PC-9 (cell line): ENCODE data around the gene FNIP1. TPM values are rescaled to one million over a fixed set of nuclear protein-coding genes. Genes with fewer than 3 reads are reported as not detected.

Experiments used
- BruUV-seq: library from RNA; stranded (reverse); fragments of 400-500 nt; replicated peaks from 2 replicates; lab custom pipeline; 2021; lab: Mats Ljungman, UMichigan
- CTCF ChIA-PET: fragments of 300-600 bp; sonication (Branson Sonifier 250); formaldehyde crosslinking; loops from one replicate; lab custom pipeline; 2022; ENCODE audit warnings: antibody characterized with exemption; lab: Charles Lee
- POLR2A ChIA-PET: fragments of 300-600 bp; sonication (Branson Sonifier 250); formaldehyde crosslinking; loops from one replicate; lab custom pipeline; 2022; ENCODE audit warnings: antibody characterized with exemption; ENCODE audit not compliant: unreplicated experiment; lab: Charles Lee
- DNase-seq, 2 experiments: peaks; one replicate each; pipeline versions ENCODE4 v3.0.0 to v3.0.0-alpha.2; 2015 to 2022; ENCODE audit warnings: mixed read lengths in 1 of 2
- H2AFZ ChIP-seq: fragments of 200-600 bp; sonication (generic); 2 replicates; pipeline ENCODE4 v1.8.1; 2017; ENCODE audit warnings: antibody characterized with exemption
- H3F3A ChIP-seq: fragments of 200-600 bp; sonication (generic); 2 replicates; pipeline ENCODE4 v1.8.1; 2017; ENCODE audit warnings: antibody characterized with exemption, mild to moderate bottlenecking, low read depth; ENCODE audit not compliant: insufficient read depth
- H3K27ac ChIP-seq: fragments of 200-600 bp; sonication (generic); 2 replicates; pipeline ENCODE4 v1.6.1; 2016; ENCODE audit warnings: mixed run types
- H3K27me3 ChIP-seq: fragments of 200-600 bp; sonication (generic); 2 replicates; pipeline ENCODE4 v1.6.1; 2016; ENCODE audit warnings: low read depth, mixed run types; ENCODE audit not compliant: insufficient read depth
- H3K36me3 ChIP-seq: fragments of 200-600 bp; sonication (generic); 2 replicates; pipeline ENCODE4 v1.6.1; 2016; ENCODE audit warnings: low read depth, mixed run types
- H3K4me1 ChIP-seq: fragments of 200-600 bp; sonication (generic); replicated peaks from 2 replicates; pipeline ENCODE4 v1.6.1; 2016; ENCODE audit warnings: mixed run types; ENCODE audit not compliant: insufficient read depth
- H3K4me2 ChIP-seq: fragments of 200-600 bp; sonication (generic); 2 replicates; pipeline ENCODE4 v1.6.1; 2017; ENCODE audit warnings: mixed run types
- H3K4me3 ChIP-seq: fragments of 200-600 bp; sonication (generic); 2 replicates; pipeline ENCODE4 v1.6.1; 2016; ENCODE audit warnings: mixed run types
- H3K79me2 ChIP-seq: fragments of 200-600 bp; sonication (generic); 2 replicates; pipeline ENCODE4 v1.6.1; 2017; ENCODE audit warnings: low read depth, mixed run types
- H3K9me2 ChIP-seq: fragments of 200-600 bp; sonication (generic); 2 replicates; pipeline ENCODE4 v1.8.1; 2017; ENCODE audit warnings: mild to moderate bottlenecking; ENCODE audit not compliant: insufficient read depth
- H3K9me3 ChIP-seq: fragments of 200-600 bp; sonication (generic); 2 replicates; pipeline ENCODE4 v1.8.1; 2016; ENCODE audit warnings: low read depth; ENCODE audit not compliant: insufficient read depth
- H4K20me1 ChIP-seq: fragments of 200-600 bp; sonication (generic); 2 replicates; pipeline ENCODE4 v1.8.1; 2017; ENCODE audit not compliant: insufficient read depth
- EZH2 ChIP-seq: fragments of 200-600 bp; sonication (generic); IDR thresholded peaks from 2 replicates; pipeline ENCODE4 v1.8.0; 2017; ENCODE audit warnings: antibody characterized with exemption, low read depth
- intact Hi-C: fragments of 100-400 bp; cut with micrococcal nuclease; formaldehyde crosslinking; loops from one replicate; pipeline ENCODE4 v1.10.0; 2022; ENCODE audit not compliant: unreplicated experiment
- total RNA-seq: library from RNA; stranded (reverse); gene quantifications from 2 replicates; pipeline ENCODE4 v1.2.3, GENCODE V29; 2021
- TF ChIP-seq, protein P1 (sequence below): fragments of 200-600 bp; sonication (generic); conservative IDR thresholded peaks from 2 replicates; pipeline ENCODE4 v1.6.1; 2017; ENCODE audit warnings: mixed run types, antibody characterized with exemption, mild to moderate bottlenecking, moderate library complexity

Gene FNIP1
- total RNA-seq, 1 experiment from 2014 or later: 23.5 TPM

DNA sequence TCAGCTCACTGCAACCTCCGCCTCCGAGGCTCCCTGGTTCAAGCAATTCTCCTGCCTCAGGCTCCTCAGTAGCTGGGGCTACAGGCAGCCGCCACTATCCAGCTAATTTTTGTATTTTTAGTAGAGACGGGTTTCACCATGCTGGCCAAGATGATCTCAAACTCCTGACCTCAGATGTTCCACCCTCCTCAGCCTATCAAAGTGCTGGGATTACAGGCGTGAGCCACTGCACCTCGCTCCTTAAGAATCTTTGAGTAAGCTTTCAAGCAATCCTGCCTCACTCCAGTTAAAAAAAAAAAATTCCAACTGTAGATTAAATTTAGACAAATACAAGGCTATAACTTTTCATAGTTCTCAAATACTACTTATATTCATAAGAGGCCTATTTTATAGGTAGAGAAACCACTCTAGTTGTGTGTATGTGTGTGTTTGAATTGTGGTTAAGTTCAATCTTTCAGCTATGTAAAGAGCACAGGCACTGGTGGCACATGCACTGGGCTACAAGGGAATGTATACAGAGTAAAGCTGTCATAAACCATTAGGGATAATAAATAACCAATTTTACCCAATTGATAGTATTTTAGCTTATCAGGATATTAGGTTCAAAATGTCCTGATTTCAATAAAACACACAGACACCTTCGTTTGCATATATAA, 111.2 kb downstream of the FNIP1 start:
- Histone ChIP-seq H2AFZ (no peak overlapping the region), H3K27me3 (no peaks in the 10 kb centered on the region), H3K4me2 (no peak overlapping the region), H3K4me1 (no peaks in the 10 kb centered on the region), H3K4me3 (no peak overlapping the region), H3K9me3 (no peaks in the 10 kb centered on the region), H3K36me3 (peaks cover 6% of the 10 kb centered on the region; the same call in 1 of the 2 replicates), H3F3A (peaks cover 4% of the 10 kb centered on the region; the same call in 1 of the 2 replicates), H3K27ac (no peak overlapping the region), H3K9me2 (no peaks in the 10 kb centered on the region; the same call in 1 of the 2 replicates), H4K20me1 (no peaks in the 10 kb centered on the region), H3K79me2 (no peaks in the 10 kb centered on the region)
- ChIA-PET CTCF (interaction anchor here (0.7 kb wide), 1 partner anchor 96 kb away, joined by 8 read pairs; no protein-coding TSS in a partner anchor), POLR2A (no interaction called here)
- no TSS peak for BruUV-seq
- TF ChIP-seq, protein P1, sequence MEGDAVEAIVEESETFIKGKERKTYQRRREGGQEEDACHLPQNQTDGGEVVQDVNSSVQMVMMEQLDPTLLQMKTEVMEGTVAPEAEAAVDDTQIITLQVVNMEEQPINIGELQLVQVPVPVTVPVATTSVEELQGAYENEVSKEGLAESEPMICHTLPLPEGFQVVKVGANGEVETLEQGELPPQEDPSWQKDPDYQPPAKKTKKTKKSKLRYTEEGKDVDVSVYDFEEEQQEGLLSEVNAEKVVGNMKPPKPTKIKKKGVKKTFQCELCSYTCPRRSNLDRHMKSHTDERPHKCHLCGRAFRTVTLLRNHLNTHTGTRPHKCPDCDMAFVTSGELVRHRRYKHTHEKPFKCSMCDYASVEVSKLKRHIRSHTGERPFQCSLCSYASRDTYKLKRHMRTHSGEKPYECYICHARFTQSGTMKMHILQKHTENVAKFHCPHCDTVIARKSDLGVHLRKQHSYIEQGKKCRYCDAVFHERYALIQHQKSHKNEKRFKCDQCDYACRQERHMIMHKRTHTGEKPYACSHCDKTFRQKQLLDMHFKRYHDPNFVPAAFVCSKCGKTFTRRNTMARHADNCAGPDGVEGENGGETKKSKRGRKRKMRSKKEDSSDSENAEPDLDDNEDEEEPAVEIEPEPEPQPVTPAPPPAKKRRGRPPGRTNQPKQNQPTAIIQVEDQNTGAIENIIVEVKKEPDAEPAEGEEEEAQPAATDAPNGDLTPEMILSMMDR: no peak
- no peak for TF ChIP-seq EZH2
- DNase-seq: no peak
- intact Hi-C loops: loop anchor here (10.0 kb wide), 1 partner anchor 101 kb away; no protein-coding TSS in a partner anchor

DNA sequence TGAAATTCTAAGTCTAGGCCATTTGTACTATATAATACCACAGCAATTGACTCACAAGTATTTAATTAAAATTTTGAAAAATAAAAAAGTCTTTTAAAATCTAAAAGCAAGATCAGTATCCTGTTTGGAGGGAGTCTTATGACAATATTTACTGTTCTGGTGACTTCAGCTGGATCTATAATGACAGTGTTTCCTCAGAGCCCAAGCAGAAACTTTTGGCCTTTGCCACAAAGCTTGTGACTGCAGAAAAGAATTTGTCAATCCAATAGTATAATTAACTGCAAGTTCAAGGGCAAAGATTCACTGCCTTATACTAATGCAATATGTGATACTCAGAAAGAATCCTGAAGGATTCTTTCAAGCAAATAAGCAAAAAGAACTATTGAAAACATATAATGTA, 112.2 kb downstream of the FNIP1 start:
- Histone ChIP-seq H2AFZ (no peak overlapping the region), H3K4me2 (no peak overlapping the region), H3K4me3 (no peak overlapping the region), H4K20me1 (no peaks in the 10 kb centered on the region), H3F3A (peaks cover 4% of the 10 kb centered on the region; the same call in 1 of the 2 replicates), H3K27me3 (no peaks in the 10 kb centered on the region), H3K9me3 (no peaks in the 10 kb centered on the region), H3K9me2 (no peaks in the 10 kb centered on the region; the same call in 1 of the 2 replicates), H3K79me2 (no peaks in the 10 kb centered on the region), H3K4me1 (no peaks in the 10 kb centered on the region), H3K27ac (no peak overlapping the region), H3K36me3 (0 out of 2 replicates have a peak, but pooled peaks cover 3% of the 10 kb centered on the region)
- TF ChIP-seq, protein P1: no peak
- no peak for TF ChIP-seq EZH2
- ChIA-PET CTCF (no interaction called here), POLR2A (no interaction called here)
- intact Hi-C loops: loop anchor here (10.0 kb wide), 1 partner anchor 100 kb away; no protein-coding TSS in a partner anchor
- no TSS peak for BruUV-seq
- no peak for DNase-seq

DNA sequence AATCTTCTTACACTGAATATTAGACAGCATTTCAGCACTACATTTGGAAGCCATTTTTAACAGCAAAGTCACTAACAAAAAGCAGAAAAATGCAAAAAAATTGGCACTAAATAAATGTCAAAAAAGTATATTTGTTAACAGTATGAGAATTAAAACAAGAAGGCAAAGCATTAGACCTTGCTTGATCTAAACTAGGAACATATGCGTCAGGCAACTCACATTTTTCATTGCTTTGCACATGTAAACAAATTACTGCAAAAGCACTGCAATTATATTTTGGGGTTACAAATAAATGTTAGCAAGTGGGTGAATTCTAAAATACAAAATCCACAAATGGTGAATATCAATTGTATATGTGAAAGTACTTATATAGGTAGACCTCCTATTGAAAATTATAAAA, 112.8 kb downstream of the FNIP1 start:
- intact Hi-C loops: loop anchor here (10.0 kb wide), 1 partner anchor 99 kb away; no protein-coding TSS in a partner anchor
- Histone ChIP-seq H2AFZ (no peak overlapping the region), H3K27me3 (no peaks in the 10 kb centered on the region), H3K9me3 (no peaks in the 10 kb centered on the region), H3K4me3 (no peak overlapping the region), H3K4me1 (no peaks in the 10 kb centered on the region), H3K79me2 (no peaks in the 10 kb centered on the region), H4K20me1 (no peaks in the 10 kb centered on the region), H3K36me3 (0 out of 2 replicates have a peak, but pooled peaks cover 9% of the 10 kb centered on the region), H3K27ac (no peak overlapping the region), H3K4me2 (no peak overlapping the region), H3K9me2 (no peaks in the 10 kb centered on the region; the same call in 1 of the 2 replicates), H3F3A (no peaks in the 10 kb centered on the region; the same call in 1 of the 2 replicates)
- CTCF ChIA-PET: no interaction called here
- no TSS peak for BruUV-seq
- no peak for DNase-seq
- POLR2A ChIA-PET: no interaction called here
- TF ChIP-seq, protein P1: no peak
- TF ChIP-seq EZH2: no peak
